Fibroblast of lung (primary cell): Measurements from ENCODE around the gene GABRB3.

Experiments used
- CTCF ChIP-seq, 2 donors: IDR thresholded peaks in 1 of 2; conservative IDR thresholded peaks in 1 of 2; 1 replicate in 1 of 2; 2 replicates in 1 of 2; pipeline ENCODE4 v1.5.1; 2011 to 2012; ENCODE audit warnings: low read length in 2 of 2, control low read depth in 1 of 2, inconsistent platforms in 1 of 2, low read depth in 1 of 2, mild to moderate bottlenecking in 1 of 2
- EZH2 ChIP-seq: IDR thresholded peaks from 2 replicates; pipeline ENCODE4 v1.5.1; 2012; ENCODE audit warnings: low read length, control low read depth, mild to moderate bottlenecking; ENCODE audit errors: missing control alignments

GRCh38 chr15:26679927-26680326 lies 92.9 kb downstream of the GABRB3 start:
- TF ChIP-seq CTCF (conservative IDR thresholded peaks at IDR 0.05 in 1 of 2, IDR thresholded peaks at IDR 0.05 in 1 of 2; ENCODE audit: low read depth in 1 of 2, low read length in 2 of 2) (no peak), EZH2 (no peak)
